Measurements from ENCODE around the gene PSMB8. TPM values are rescaled to one million over a fixed set of nuclear protein-coding genes. Genes with fewer than 3 reads are reported as not detected.

Gene PSMB8
- total RNA-seq, 4 donors from 2014 or later, result 9.4 to 95.2 (median 72.6) TPM

- WGBS, 2 donors (ENCODE audit: low coverage in 1 of 2), result 98% methylated on average over 5 of the region's 5 CpGs; no CpG with 5 or more reads in 1 of the 2 donors
Observed at GRCh38 chr6:32830017-32830416, 13.8 kb downstream of the PSMB8 start.

DNA sequence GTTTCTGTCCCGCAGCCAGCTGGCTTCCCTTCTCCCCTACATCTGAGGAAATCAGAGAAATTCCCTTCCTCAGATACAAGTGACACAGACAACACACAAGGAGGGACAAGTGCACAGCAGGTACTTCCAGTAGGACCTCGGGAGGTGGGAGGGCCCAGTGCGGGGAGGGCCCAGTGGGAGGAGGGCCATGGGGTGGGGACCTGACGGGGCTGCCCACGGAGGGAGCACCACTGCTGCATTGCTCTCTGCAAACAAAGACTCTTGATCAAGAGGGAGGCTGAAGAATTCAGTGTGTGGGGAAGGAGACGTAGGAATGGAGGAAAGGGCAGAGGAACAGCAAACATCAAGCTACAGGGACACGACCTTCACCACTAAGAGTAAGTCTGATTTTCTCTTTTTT, 14.4 kb downstream of the PSMB8 start:
- Histone ChIP-seq H3K36me3 (peaks cover 0 to 36% (median 2%) of the 10 kb centered on the region in 4 donors), H3K27ac (no peak overlapping the region), H3K4me1 (peaks cover 0 to 7% (median 2%) of the 10 kb centered on the region in 4 donors), H3K27me3 (no peaks in the 10 kb centered on the region), H3K4me3 (no peak overlapping the region), H3K9me3 (no peaks in the 10 kb centered on the region)
- no peak for TF ChIP-seq EP300 (IDR thresholded peaks at IDR 0.05; ENCODE audit: low read depth)
- no peak for TF ChIP-seq POLR2AphosphoS5 (IDR thresholded peaks at IDR 0.05)
- TF ChIP-seq, protein P1, sequence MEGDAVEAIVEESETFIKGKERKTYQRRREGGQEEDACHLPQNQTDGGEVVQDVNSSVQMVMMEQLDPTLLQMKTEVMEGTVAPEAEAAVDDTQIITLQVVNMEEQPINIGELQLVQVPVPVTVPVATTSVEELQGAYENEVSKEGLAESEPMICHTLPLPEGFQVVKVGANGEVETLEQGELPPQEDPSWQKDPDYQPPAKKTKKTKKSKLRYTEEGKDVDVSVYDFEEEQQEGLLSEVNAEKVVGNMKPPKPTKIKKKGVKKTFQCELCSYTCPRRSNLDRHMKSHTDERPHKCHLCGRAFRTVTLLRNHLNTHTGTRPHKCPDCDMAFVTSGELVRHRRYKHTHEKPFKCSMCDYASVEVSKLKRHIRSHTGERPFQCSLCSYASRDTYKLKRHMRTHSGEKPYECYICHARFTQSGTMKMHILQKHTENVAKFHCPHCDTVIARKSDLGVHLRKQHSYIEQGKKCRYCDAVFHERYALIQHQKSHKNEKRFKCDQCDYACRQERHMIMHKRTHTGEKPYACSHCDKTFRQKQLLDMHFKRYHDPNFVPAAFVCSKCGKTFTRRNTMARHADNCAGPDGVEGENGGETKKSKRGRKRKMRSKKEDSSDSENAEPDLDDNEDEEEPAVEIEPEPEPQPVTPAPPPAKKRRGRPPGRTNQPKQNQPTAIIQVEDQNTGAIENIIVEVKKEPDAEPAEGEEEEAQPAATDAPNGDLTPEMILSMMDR (IDR thresholded peaks at IDR 0.05), result no peak
- TF ChIP-seq POLR2A (IDR thresholded peaks at IDR 0.05), result no peak
- 73 to 80% methylated on average over 5 to 7 of the region's 7 CpGs for WGBS, 2 donors (ENCODE audit: low coverage in 1 of 2)
- no peak for DNase-seq
- in situ Hi-C loops (cut with MboI; ENCODE audit: low pct_ligation_motif_present in 1 of 4, low pct_unique_long_range_greater_than_20kb in 1 of 4, low sequenced_read_pairs in 3 of 4), result no loop called here
- intact Hi-C loops (cut with DNase I; ENCODE audit: low total_unique reads), result no loop called here

More at GRCh38 chr6:32830017-32830416, 13.8 kb downstream of the PSMB8 start:
- TF ChIP-seq, protein P1 (IDR thresholded peaks at IDR 0.05), result no peak
- TF ChIP-seq POLR2AphosphoS5 (IDR thresholded peaks at IDR 0.05) (no peak), POLR2A (IDR thresholded peaks at IDR 0.05) (no peak), EP300 (IDR thresholded peaks at IDR 0.05; ENCODE audit: low read depth) (no peak)
- intact Hi-C loops (cut with DNase I; ENCODE audit: low total_unique reads), result loop anchor here (5.0 kb wide), 1 partner anchor 37 kb away; no protein-coding TSS in a partner anchor
- Histone ChIP-seq H3K27ac (no peak overlapping the region), H3K27me3 (no peaks in the 10 kb centered on the region), H3K9me3 (no peaks in the 10 kb centered on the region), H3K36me3 (peaks cover 0 to 41% (median 2%) of the 10 kb centered on the region in 4 donors), H3K4me1 (peaks cover 0 to 7% (median 2%) of the 10 kb centered on the region in 4 donors), H3K4me3 (no peak overlapping the region)
- in situ Hi-C loops (cut with MboI; ENCODE audit: low pct_ligation_motif_present in 1 of 4, low pct_unique_long_range_greater_than_20kb in 1 of 4, low sequenced_read_pairs in 3 of 4), result loop anchor here in 1 of 4 donors (5.0 kb wide), 1 partner anchor 42 kb away; no protein-coding TSS in a partner anchor
- no peak for DNase-seq

DNA sequence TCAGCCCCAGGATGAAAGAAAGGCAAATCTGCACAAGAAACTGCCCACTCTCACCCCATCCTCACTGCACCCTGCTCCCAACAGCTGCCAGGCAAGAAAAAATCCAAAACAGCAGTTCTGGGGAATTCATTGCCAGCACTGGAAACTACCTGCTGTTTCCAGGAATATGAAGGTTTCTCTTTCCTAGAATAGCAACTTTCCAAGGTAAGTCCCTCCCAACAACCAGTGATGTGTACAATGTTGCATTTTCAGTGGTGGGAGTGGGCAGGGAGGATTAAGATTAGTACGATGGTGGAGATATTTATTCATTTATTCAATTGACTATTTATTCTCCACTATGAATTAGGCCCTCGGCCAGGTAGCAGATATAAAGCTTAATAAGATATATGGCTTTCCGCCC, 16.8 kb downstream of the PSMB8 start:
- Histone ChIP-seq H3K27me3 (no peaks in the 10 kb centered on the region), H3K27ac (no peak overlapping the region), H3K4me3 (no peak overlapping the region), H3K4me1 (peaks cover 0 to 7% (median 2%) of the 10 kb centered on the region in 4 donors), H3K36me3 (peaks cover 0 to 32% (median 2%) of the 10 kb centered on the region in 4 donors), H3K9me3 (no peaks in the 10 kb centered on the region)
- intact Hi-C loops (cut with DNase I; ENCODE audit: low total_unique reads) (no loop called here), in situ Hi-C loops (cut with MboI; ENCODE audit: low pct_ligation_motif_present in 1 of 4, low pct_unique_long_range_greater_than_20kb in 1 of 4, low sequenced_read_pairs in 3 of 4) (no loop called here)
- TF ChIP-seq POLR2A (IDR thresholded peaks at IDR 0.05), result no peak
- no peak for TF ChIP-seq POLR2AphosphoS5 (IDR thresholded peaks at IDR 0.05)
- no peak for TF ChIP-seq EP300 (IDR thresholded peaks at IDR 0.05; ENCODE audit: low read depth)
- TF ChIP-seq, protein P1 (IDR thresholded peaks at IDR 0.05), result no peak
- no peak for DNase-seq
- 84 to 100% methylated on average over 2 to 3 of the region's 3 CpGs for WGBS, 2 donors (ENCODE audit: low coverage in 1 of 2)

DNA sequence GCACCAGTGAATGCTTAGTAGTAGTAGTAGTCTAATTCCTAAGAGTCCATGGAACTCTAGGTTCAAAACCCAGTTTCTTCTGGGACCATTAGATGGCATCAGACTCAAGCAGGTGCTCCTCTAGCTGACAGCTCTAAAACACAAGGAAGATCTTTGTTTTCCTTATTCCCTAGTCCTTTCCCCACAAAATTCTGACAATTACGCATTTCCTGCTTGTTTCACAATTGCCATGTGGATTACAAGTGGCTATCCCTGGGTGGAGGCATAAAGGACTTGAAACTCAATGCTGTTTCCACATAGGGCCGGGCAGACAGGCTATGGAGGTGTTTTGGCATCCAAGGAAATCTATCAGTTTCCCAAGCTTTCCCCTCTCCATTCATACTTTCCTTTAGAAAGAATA, 17.9 kb downstream of the PSMB8 start:
- Histone ChIP-seq H3K4me1 (peaks cover 0 to 7% (median 2%) of the 10 kb centered on the region in 4 donors), H3K36me3 (peaks cover 0 to 22% (median 2%) of the 10 kb centered on the region in 4 donors), H3K4me3 (no peak overlapping the region), H3K27me3 (no peaks in the 10 kb centered on the region), H3K9me3 (no peaks in the 10 kb centered on the region), H3K27ac (no peak overlapping the region)
- no peak for TF ChIP-seq POLR2A (IDR thresholded peaks at IDR 0.05)
- TF ChIP-seq, protein P1 (IDR thresholded peaks at IDR 0.05), result peak; percentile 21 to 49 (median 36)
- WGBS, 2 donors (ENCODE audit: low coverage in 1 of 2), result 39 to 49% methylated on average over 2 of the region's 2 CpGs
- intact Hi-C loops (cut with DNase I; ENCODE audit: low total_unique reads) (no loop called here), in situ Hi-C loops (cut with MboI; ENCODE audit: low pct_ligation_motif_present in 1 of 4, low pct_unique_long_range_greater_than_20kb in 1 of 4, low sequenced_read_pairs in 3 of 4) (no loop called here)
- no peak for DNase-seq
